Left lung (tissue), 14 donors: ENCODE data around the gene SLC38A4. TPM values are rescaled to one million over a fixed set of nuclear protein-coding genes. Genes with fewer than 3 reads are reported as not detected.
A peak's percentile ranks its signal among the peaks of the same experiment; 100 is the strongest.

Source experiments
- ATAC-seq: fragments of 200-7000 bp; cut with Tn5 transposase; one replicate; pipeline ENCODE4 v1.9.1; 2020; ENCODE audit warnings: moderate library complexity
- DNase-seq, 4 donors: peaks; one replicate each; pipeline ENCODE4 v3.0.0-alpha.2; 2013 to 2020
- H3K27ac ChIP-seq, 2 donors: fragments of 200-600 bp; sonication (generic) in 1 of 2; one replicate each; pipeline versions ENCODE4 v1.5.0 to v1.8.0; 2020 to 2021
- H3K27me3 ChIP-seq, 2 donors: fragments of 200-600 bp; sonication (generic) in 1 of 2; one replicate each; pipeline versions ENCODE4 v1.5.0 to v1.8.0; 2020 to 2021
- H3K36me3 ChIP-seq, 2 donors: fragments of 200-600 bp; sonication (generic) in 1 of 2; one replicate each; pipeline versions ENCODE4 v1.5.0 to v1.8.0; 2020 to 2021
- H3K4me1 ChIP-seq, 2 donors: fragments of 200-600 bp; one replicate each; pipeline ENCODE4 v1.8.0; 2021
- H3K4me3 ChIP-seq, 2 donors: fragments of 200-600 bp; sonication (generic) in 1 of 2; one replicate each; pipeline versions ENCODE4 v1.5.0 to v1.8.0; 2020 to 2021; ENCODE audit warnings: mild to moderate bottlenecking in 1 of 2
- H3K9me3 ChIP-seq, 2 donors: fragments of 200-600 bp; sonication (generic) in 1 of 2; one replicate each; pipeline versions ENCODE4 v1.5.0 to v1.8.0; 2020 to 2021
- intact Hi-C, 2 donors: fragments of 100-400 bp; cut with DNase I; formaldehyde crosslinking; loops; one replicate each; pipeline versions ENCODE4 v1.11.2 to v1.14.2; 2022
- long read RNA-seq, 12 donors: library from polyadenylated mRNA in 2 of 12; unstranded in 2 of 12; transcript quantifications; one replicate each; pipeline ENCODE4 v2.0.0 and lab custom pipeline, GENCODE V29; 2019 to 2026
- polyA plus RNA-seq, 6 donors: library from polyadenylated mRNA; unstranded; fragments of 120-200 nt; gene quantifications; one replicate each; pipeline ENCODE4 v1.2.1, GENCODE V29; 2013; ENCODE audit not compliant: insufficient read length in 6 of 6
- total RNA-seq, 2 donors: library from RNA; stranded (reverse); fragmentation: NEBNext Ultra II Directional; extraction: Animal tissue kit (Norgen Biotek cat#: 25700); gene quantifications; one replicate each; pipeline ENCODE4 v1.2.1, GENCODE V29; 2021
- TF ChIP-seq, protein P1 (sequence below), 2 donors: fragments of 200-600 bp; sonication (generic) in 1 of 2; IDR thresholded peaks; one replicate each; pipeline versions ENCODE4 v1.5.0 to v1.8.0; 2021; ENCODE audit warnings: antibody characterized with exemption in 2 of 2
- donor health status: DM: no; HTN: yes; CAD: no.
- donor health status: DM: no; HTN: no; CAD: no.

The SLC38A4 gene
- total RNA-seq (1 to 10 TPM in 1 of 2 donors, under 1 TPM in 1; 0.85 to 1.5 TPM), polyA plus RNA-seq (1 to 10 TPM; 4.9 to 7.1 (median 6.0) TPM)
- long read RNA-seq, donor 1: 0 reads
- long read RNA-seq, donor 2: 0 reads
- long read RNA-seq, donor 3: 0 reads
- long read RNA-seq, donor 4: 0 reads
- long read RNA-seq, donor 5, partial matches to known transcripts: 0 of 1 reads
- long read RNA-seq, donor 5, other reads (novel, unspliced or antisense): 0 of 1 reads
- long read RNA-seq, donor 6, partial matches to known transcripts: 0 of 2 reads
- long read RNA-seq, donor 6, other reads (novel, unspliced or antisense): 0 of 2 reads
- long read RNA-seq, donor 7: 0 reads
- long read RNA-seq, donor 8: 0 reads
- long read RNA-seq, donor 9: 0 reads
- long read RNA-seq, donor 10: 0 reads
- long read RNA-seq, donor 11: 0 reads
- long read RNA-seq, donor 12: 0 reads

DNA sequence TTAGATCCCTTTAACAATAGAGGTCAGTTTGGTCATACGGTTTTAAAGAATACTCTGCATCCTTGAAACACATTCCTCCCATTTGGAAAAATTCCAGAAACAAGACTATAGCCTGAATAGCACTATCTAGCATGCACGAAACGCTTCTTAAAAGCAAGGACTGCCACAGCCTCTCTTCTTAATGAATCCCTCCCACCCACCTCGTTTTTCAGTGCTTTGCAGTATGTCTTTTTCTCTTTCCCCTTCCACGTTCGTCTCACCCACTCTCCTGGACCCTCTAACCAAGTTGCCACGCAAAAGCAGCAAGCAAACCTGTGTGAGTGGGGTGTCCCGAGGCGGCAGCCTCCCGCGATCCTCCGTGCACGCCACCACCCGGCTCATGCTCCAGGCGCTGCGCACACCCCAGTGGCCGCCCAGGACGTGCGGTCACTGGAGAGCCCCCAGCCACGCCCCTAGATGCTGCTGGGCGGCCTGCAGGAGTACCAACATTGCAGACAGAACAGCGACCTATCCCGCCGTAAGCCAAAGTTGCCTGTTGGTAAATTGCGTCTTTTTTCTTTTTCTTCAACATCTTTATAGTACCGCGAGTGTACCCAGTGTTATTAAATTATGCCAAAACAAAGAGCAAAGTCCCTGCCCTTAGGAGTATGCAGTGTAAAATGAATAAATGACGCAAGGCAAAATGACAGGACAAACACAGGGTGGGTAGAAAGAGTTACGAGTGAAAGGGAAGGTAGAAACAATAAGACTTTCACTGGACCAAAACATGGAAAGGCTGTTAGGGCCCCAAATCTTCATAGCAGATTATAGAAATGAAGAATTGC lies at the start of gene SLC38A4:
SLC38A4 (minus strand) TSS at position 407 of the 824 bp plus-strand sequence. CDS start 32,926 bp downstream, outside the sequence.
- TF ChIP-seq, protein P1, sequence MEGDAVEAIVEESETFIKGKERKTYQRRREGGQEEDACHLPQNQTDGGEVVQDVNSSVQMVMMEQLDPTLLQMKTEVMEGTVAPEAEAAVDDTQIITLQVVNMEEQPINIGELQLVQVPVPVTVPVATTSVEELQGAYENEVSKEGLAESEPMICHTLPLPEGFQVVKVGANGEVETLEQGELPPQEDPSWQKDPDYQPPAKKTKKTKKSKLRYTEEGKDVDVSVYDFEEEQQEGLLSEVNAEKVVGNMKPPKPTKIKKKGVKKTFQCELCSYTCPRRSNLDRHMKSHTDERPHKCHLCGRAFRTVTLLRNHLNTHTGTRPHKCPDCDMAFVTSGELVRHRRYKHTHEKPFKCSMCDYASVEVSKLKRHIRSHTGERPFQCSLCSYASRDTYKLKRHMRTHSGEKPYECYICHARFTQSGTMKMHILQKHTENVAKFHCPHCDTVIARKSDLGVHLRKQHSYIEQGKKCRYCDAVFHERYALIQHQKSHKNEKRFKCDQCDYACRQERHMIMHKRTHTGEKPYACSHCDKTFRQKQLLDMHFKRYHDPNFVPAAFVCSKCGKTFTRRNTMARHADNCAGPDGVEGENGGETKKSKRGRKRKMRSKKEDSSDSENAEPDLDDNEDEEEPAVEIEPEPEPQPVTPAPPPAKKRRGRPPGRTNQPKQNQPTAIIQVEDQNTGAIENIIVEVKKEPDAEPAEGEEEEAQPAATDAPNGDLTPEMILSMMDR (IDR thresholded peaks at IDR 0.05): no peak
- Histone ChIP-seq H3K27me3 (peaks cover 42 to 65% of the 10 kb centered on the region in 2 donors), H3K4me1 (peaks cover 0 to under 1% of the 10 kb centered on the region in 2 donors), H3K27ac (no peak within 1 kb of the TSS), H3K9me3 (no peaks in the 10 kb centered on the region), H3K36me3 (no peaks in the 10 kb centered on the region), H3K4me3 (no peak within 1 kb of the TSS)
- intact Hi-C loops: no loop called here
- ATAC-seq (peak; percentile 87), DNase-seq (peak in 3 of 4 donors; percentile 28 to 77 (median 53))

DNA sequence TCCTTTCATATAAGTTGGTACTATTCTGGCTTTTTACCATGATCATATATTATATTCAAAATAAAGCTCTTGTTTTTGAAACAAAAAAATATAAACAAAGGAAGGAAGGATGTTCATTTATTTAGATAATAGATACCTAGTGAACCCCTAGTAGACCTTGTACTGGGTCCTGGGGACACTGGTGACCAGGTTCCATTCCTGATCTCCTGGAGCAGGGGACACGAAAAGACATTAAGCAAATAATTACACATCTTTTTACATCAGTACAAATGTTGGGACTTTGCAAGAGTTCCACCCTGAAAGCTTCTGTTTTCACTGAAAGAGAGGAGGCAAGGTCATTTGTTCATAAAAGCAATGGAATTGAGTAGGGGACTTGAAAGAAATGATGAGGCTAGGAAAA lies 49.3 kb upstream of the SLC38A4 start:
- DNase-seq: no peak
- Histone ChIP-seq H3K4me1 (no peaks in the 10 kb centered on the region), H3K27ac (no peak overlapping the region), H3K27me3 (no peaks in the 10 kb centered on the region), H3K4me3 (no peak overlapping the region), H3K36me3 (no peaks in the 10 kb centered on the region), H3K9me3 (peaks cover 0 to 22% of the 10 kb centered on the region in 2 donors)
- no peak for ATAC-seq
- TF ChIP-seq, protein P1 (IDR thresholded peaks at IDR 0.05): no peak
- intact Hi-C loops: no loop called here

GRCh38 chr12:46874642-46875041 lies 48.8 kb upstream of the SLC38A4 start:
- peak in 2 of 4 donors; percentile 12 to 33 for DNase-seq

DNA sequence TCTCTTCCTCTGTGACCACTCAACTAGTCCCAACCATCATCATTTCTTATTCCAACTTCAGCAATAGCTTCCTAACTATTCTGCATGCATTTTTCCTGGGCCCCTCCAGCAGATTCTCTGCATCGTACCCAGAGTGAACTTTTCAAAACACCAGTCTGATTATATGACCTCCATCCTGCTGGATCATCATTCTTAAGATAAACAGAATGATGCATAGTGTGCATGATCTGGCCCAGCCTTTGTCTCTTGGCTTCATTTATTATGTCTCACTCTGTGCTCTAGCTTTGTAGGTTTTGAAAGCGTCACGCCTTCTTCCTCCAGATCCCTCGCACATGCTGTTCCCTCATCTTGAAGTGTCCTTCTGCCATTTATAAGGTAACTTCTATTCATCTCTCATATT lies 46.3 kb upstream of the SLC38A4 start:
- intact Hi-C loops: no loop called here
- Histone ChIP-seq H3K4me3 (no peak overlapping the region), H3K4me1 (no peaks in the 10 kb centered on the region), H3K27me3 (no peaks in the 10 kb centered on the region), H3K36me3 (no peaks in the 10 kb centered on the region), H3K27ac (no peak overlapping the region), H3K9me3 (peaks cover 0 to 12% of the 10 kb centered on the region in 2 donors)
- ATAC-seq (no peak), DNase-seq (no peak)
- TF ChIP-seq, protein P1 (IDR thresholded peaks at IDR 0.05): no peak

More at GRCh38 chr12:46874642-46875041, 48.8 kb upstream of the SLC38A4 start:
- H3K27ac ChIP-seq: no peak overlapping the region
- no peaks in the 10 kb centered on the region for H3K36me3 ChIP-seq
- no peak overlapping the region for H3K4me3 ChIP-seq
- TF ChIP-seq, protein P1 (IDR thresholded peaks at IDR 0.05): no peak
- H3K4me1 ChIP-seq: no peaks in the 10 kb centered on the region
- H3K9me3 ChIP-seq: peaks cover 0 to 22% of the 10 kb centered on the region in 2 donors
- intact Hi-C loops: no loop called here
- no peaks in the 10 kb centered on the region for H3K27me3 ChIP-seq
- peak; percentile 22 for ATAC-seq

- Histone ChIP-seq H3K27ac (no peak overlapping the region), H3K4me3 (no peak overlapping the region), H3K4me1 (no peaks in the 10 kb centered on the region), H3K27me3 (no peaks in the 10 kb centered on the region), H3K9me3 (peaks cover 0 to 48% of the 10 kb centered on the region in 2 donors), H3K36me3 (no peaks in the 10 kb centered on the region)
- TF ChIP-seq, protein P1 (IDR thresholded peaks at IDR 0.05): no peak
- DNase-seq (no peak), ATAC-seq (no peak)
- intact Hi-C loops: no loop called here
Measured at GRCh38 chr12:46865311-46865710, 39.5 kb upstream of the SLC38A4 start.
